ENCODE data around the gene RILPL1.
"Not testable (repeated sequence)": the region's sequence is repeated elsewhere in the genome, so short reads cannot be mapped to it uniquely, and the experiment has no call there.

Gene RILPL1

GRCh38 chr12:123548107-123548506 lies 14.6 kb upstream of the RILPL1 start:
- ChIA-PET CTCF (interaction anchor here (1.0 kb wide), 1 partner anchor 26 kb away, joined by 3 read pairs; no protein-coding TSS in a partner anchor), POLR2A (interaction anchor here (1.6 kb wide), 1 partner anchor 280 kb away, joined by 3 read pairs; no protein-coding TSS in a partner anchor)
- peaks cover 0 to 4% (median 0%) of the 10 kb centered on the region in 5 experiments for H3K9me3 ChIP-seq (ENCODE audit: control extremely low read depth in 1 of 5, control insufficient read depth in 4 of 5, insufficient read depth in 2 of 5, low read depth in 1 of 5, low read length in 4 of 5)

GRCh38 chr12:123546281-123546680 lies 12.8 kb upstream of the RILPL1 start:
- ChIA-PET CTCF (interaction anchor here (1.3 kb wide), 1 partner anchor 30 kb away, joined by 3 read pairs; no protein-coding TSS in a partner anchor), POLR2A (no interaction called here)
- Histone ChIP-seq H3K4me1 (ENCODE audit: control extremely low read depth in 1 of 4, control insufficient read depth in 4 of 4, insufficient read depth in 4 of 4, low read length in 3 of 4) (no peaks in the 10 kb centered on the region), H3K9me3 (ENCODE audit: control extremely low read depth in 1 of 5, control insufficient read depth in 4 of 5, insufficient read depth in 2 of 5, low read depth in 1 of 5, low read length in 4 of 5) (peaks cover 0 to 4% (median 0%) of the 10 kb centered on the region in 5 experiments), H3K4me3 (ENCODE audit: control insufficient read depth in 1 of 7, extremely low read depth in 1 of 7, insufficient read depth in 4 of 7, low read depth in 2 of 7, low read length in 6 of 7) (no peak overlapping the region), H3K36me3 (ENCODE audit: control insufficient read depth in 4 of 4, insufficient read depth in 4 of 4, low read length in 3 of 4) (no peaks in the 10 kb centered on the region), H3K27me3 (replicated peaks in 2 of 5; ENCODE audit: control insufficient read depth in 4 of 5, insufficient read depth in 5 of 5, low read length in 4 of 5) (peaks cover 0 to 2% (median 0%) of the 10 kb centered on the region in 5 experiments), H3K27ac (ENCODE audit: insufficient read depth in 1 of 2, low read depth in 1 of 2, low read length in 2 of 2, poor library complexity in 1 of 2, severe bottlenecking in 2 of 2) (no peak overlapping the region)
- DNase-seq, result no peak

More at GRCh38 chr12:123548107-123548506, 14.6 kb upstream of the RILPL1 start:
- 67% methylated on average over 3 of the region's 3 CpGs for WGBS (ENCODE audit: insufficient coverage)
- H3K36me3 ChIP-seq (ENCODE audit: control insufficient read depth in 4 of 4, insufficient read depth in 4 of 4, low read length in 3 of 4), result no peaks in the 10 kb centered on the region
- DNase-seq, result no peak
- no peak overlapping the region for H3K4me3 ChIP-seq (ENCODE audit: control insufficient read depth in 1 of 7, extremely low read depth in 1 of 7, insufficient read depth in 4 of 7, low read depth in 2 of 7, low read length in 6 of 7)
- no peaks in the 10 kb centered on the region for H3K4me1 ChIP-seq (ENCODE audit: control extremely low read depth in 1 of 4, control insufficient read depth in 4 of 4, insufficient read depth in 4 of 4, low read length in 3 of 4)
- H3K27me3 ChIP-seq (replicated peaks in 2 of 5; ENCODE audit: control insufficient read depth in 4 of 5, insufficient read depth in 5 of 5, low read length in 4 of 5), result peaks cover 0 to 2% (median 0%) of the 10 kb centered on the region in 5 experiments
- no peak overlapping the region for H3K27ac ChIP-seq (ENCODE audit: insufficient read depth in 1 of 2, low read depth in 1 of 2, low read length in 2 of 2, poor library complexity in 1 of 2, severe bottlenecking in 2 of 2)

- POLR2A ChIA-PET, result no interaction called here
- Histone ChIP-seq H3K27me3 (replicated peaks in 2 of 5; ENCODE audit: control insufficient read depth in 4 of 5, insufficient read depth in 5 of 5, low read length in 4 of 5) (peaks cover 0 to 5% (median 0%) of the 10 kb centered on the region in 5 experiments), H3K36me3 (ENCODE audit: control insufficient read depth in 4 of 4, insufficient read depth in 4 of 4, low read length in 3 of 4) (no peaks in the 10 kb centered on the region), H3K27ac (ENCODE audit: insufficient read depth in 1 of 2, low read depth in 1 of 2, low read length in 2 of 2, poor library complexity in 1 of 2, severe bottlenecking in 2 of 2) (no peak overlapping the region), H3K4me3 (ENCODE audit: control insufficient read depth in 1 of 7, extremely low read depth in 1 of 7, insufficient read depth in 4 of 7, low read depth in 2 of 7, low read length in 6 of 7) (no peak overlapping the region), H3K4me1 (ENCODE audit: control extremely low read depth in 1 of 4, control insufficient read depth in 4 of 4, insufficient read depth in 4 of 4, low read length in 3 of 4) (no peaks in the 10 kb centered on the region), H3K9me3 (ENCODE audit: control extremely low read depth in 1 of 5, control insufficient read depth in 4 of 5, insufficient read depth in 2 of 5, low read depth in 1 of 5, low read length in 4 of 5) (peaks cover 0 to 4% (median 0%) of the 10 kb centered on the region in 5 experiments)
- CTCF ChIA-PET, result interaction anchor here (1.7 kb wide), 1 partner anchor 15 kb away, joined by 3 read pairs; no protein-coding TSS in a partner anchor
- WGBS (ENCODE audit: insufficient coverage), result 100% methylated on average over 4 of the region's 4 CpGs
- no peak for DNase-seq
Measured at GRCh38 chr12:123543541-123543940, 10.0 kb upstream of the RILPL1 start.

GRCh38 chr12:123540899-123541662 lies 7.6 kb upstream of the RILPL1 start:
- ChIA-PET CTCF (interaction anchor here (0.6 to 1.6 kb wide), 3 partner anchors 9 to 34 kb away, joined by 3 to 6 read pairs (median 3); partner anchors contain the start of gene RILPL1), POLR2A (no interaction called here)
- H3K36me3 ChIP-seq (ENCODE audit: control insufficient read depth in 4 of 4, insufficient read depth in 4 of 4, low read length in 3 of 4), result no peaks in the 10 kb centered on the region
- H3K27ac ChIP-seq (ENCODE audit: insufficient read depth in 1 of 2, low read depth in 1 of 2, low read length in 2 of 2, poor library complexity in 1 of 2, severe bottlenecking in 2 of 2), result no peak overlapping the region
- 97% methylated on average over 12 of the region's 15 CpGs for WGBS (ENCODE audit: insufficient coverage)
- H3K9me3 ChIP-seq (ENCODE audit: control extremely low read depth in 1 of 5, control insufficient read depth in 4 of 5, insufficient read depth in 2 of 5, low read depth in 1 of 5, low read length in 4 of 5), result no peaks in the 10 kb centered on the region
- DNase-seq, result no peak
- no peak overlapping the region for H3K4me3 ChIP-seq (ENCODE audit: control insufficient read depth in 1 of 7, extremely low read depth in 1 of 7, insufficient read depth in 4 of 7, low read depth in 2 of 7, low read length in 6 of 7)
- H3K4me1 ChIP-seq (ENCODE audit: control extremely low read depth in 1 of 4, control insufficient read depth in 4 of 4, insufficient read depth in 4 of 4, low read length in 3 of 4), result no peaks in the 10 kb centered on the region
- peaks cover 0 to 10% (median 0%) of the 10 kb centered on the region in 5 experiments for H3K27me3 ChIP-seq (replicated peaks in 2 of 5; ENCODE audit: control insufficient read depth in 4 of 5, insufficient read depth in 5 of 5, low read length in 4 of 5)

GRCh38 chr12:123535952-123536351 lies 2.4 kb upstream of the RILPL1 start:
- POLR2A ChIA-PET, result interaction anchor here (0.5 to 0.7 kb wide), 3 partner anchors 913 to 1460 kb away, joined by 5 to 8 read pairs (median 5); no protein-coding TSS in a partner anchor
- not testable (repeated sequence) for H3K27ac ChIP-seq (ENCODE audit: insufficient read depth in 1 of 2, low read depth in 1 of 2, low read length in 2 of 2, poor library complexity in 1 of 2, severe bottlenecking in 2 of 2); H3K36me3 ChIP-seq (ENCODE audit: control insufficient read depth in 4 of 4, insufficient read depth in 4 of 4, low read length in 3 of 4); H3K9me3 ChIP-seq (ENCODE audit: control extremely low read depth in 1 of 5, control insufficient read depth in 4 of 5, insufficient read depth in 2 of 5, low read depth in 1 of 5, low read length in 4 of 5); DNase-seq; H3K4me3 ChIP-seq (ENCODE audit: control insufficient read depth in 1 of 7, extremely low read depth in 1 of 7, insufficient read depth in 4 of 7, low read depth in 2 of 7, low read length in 6 of 7)
- H3K27me3 ChIP-seq (replicated peaks in 2 of 5; ENCODE audit: control insufficient read depth in 4 of 5, insufficient read depth in 5 of 5, low read length in 4 of 5), result peaks cover 0 to 19% (median 6%) of the 10 kb centered on the region in 5 experiments
- CTCF ChIA-PET, result interaction anchor here (1.5 to 2.7 kb wide), 3 partner anchors 21 to 47 kb away, joined by 3 to 12 read pairs (median 4); partner anchors contain the start of gene TMED2
- peaks cover 4 to 28% (median 24%) of the 10 kb centered on the region in 4 experiments for H3K4me1 ChIP-seq (ENCODE audit: control extremely low read depth in 1 of 4, control insufficient read depth in 4 of 4, insufficient read depth in 4 of 4, low read length in 3 of 4)
- WGBS (ENCODE audit: insufficient coverage), result 86% methylated on average over 5 of the region's 11 CpGs

- peaks cover 0 to 14% (median 6%) of the 10 kb centered on the region in 5 experiments for H3K27me3 ChIP-seq (replicated peaks in 2 of 5; ENCODE audit: control insufficient read depth in 4 of 5, insufficient read depth in 5 of 5, low read length in 4 of 5)
- WGBS (ENCODE audit: insufficient coverage), result 4% methylated on average over 71 of the region's 79 CpGs
- H3K36me3 ChIP-seq (ENCODE audit: control insufficient read depth in 4 of 4, insufficient read depth in 4 of 4, low read length in 3 of 4), result no peaks in the 10 kb centered on the region
- ChIA-PET CTCF (interaction anchor here (0.7 to 2.6 kb wide), 9 partner anchors 9 to 75 kb away, joined by 3 to 9 read pairs (median 4); partner anchors contain the start of genes DDX55 and SNRNP35), POLR2A (no interaction called here)
- H3K4me1 ChIP-seq (ENCODE audit: control extremely low read depth in 1 of 4, control insufficient read depth in 4 of 4, insufficient read depth in 4 of 4, low read length in 3 of 4), result peaks cover 4 to 28% (median 24%) of the 10 kb centered on the region in 4 experiments
- peak in 2 of 3 donors; percentile 14 to 38 for DNase-seq
- H3K4me3 ChIP-seq (ENCODE audit: control insufficient read depth in 1 of 7, extremely low read depth in 1 of 7, insufficient read depth in 4 of 7, low read depth in 2 of 7, low read length in 6 of 7), result peak overlapping the region; percentile 27 to 77 (median 58)
- H3K9me3 ChIP-seq (ENCODE audit: control extremely low read depth in 1 of 5, control insufficient read depth in 4 of 5, insufficient read depth in 2 of 5, low read depth in 1 of 5, low read length in 4 of 5), result no peaks in the 10 kb centered on the region
- no peak overlapping the region for H3K27ac ChIP-seq (ENCODE audit: insufficient read depth in 1 of 2, low read depth in 1 of 2, low read length in 2 of 2, poor library complexity in 1 of 2, severe bottlenecking in 2 of 2)
Measured at GRCh38 chr12:123532808-123533649, 490 bp downstream of the RILPL1 start.

Data from common myeloid progenitor, CD34-positive (primary cell).